HepG2 (cell line): ENCODE measurements around the gene MCEE. TPM values are rescaled to one million over a fixed set of nuclear protein-coding genes. Genes with fewer than 3 reads are reported as not detected.

Source experiments
- CENPT ChIP-seq: sonication (generic); formaldehyde crosslinking; IDR thresholded peaks from 2 replicates; pipeline ENCODE4 v1.8.0; 2022; ENCODE audit warnings: low read depth, mild to moderate bottlenecking, moderate library complexity, missing genetic modification reagents
- CTCF ChIP-seq: sonication (generic); formaldehyde crosslinking; IDR thresholded peaks from 2 replicates; pipeline ENCODE4 v1.5.0; 2020; ENCODE audit warnings: mild to moderate bottlenecking, missing genetic modification reagents, moderate library complexity
- EP300 ChIP-seq, 3 experiments: sonication (generic) in 1 of 3; formaldehyde crosslinking in 1 of 3; IDR thresholded peaks; 2 replicates each; pipeline versions ENCODE4 v1.5.1 to v1.6.1; 2011 to 2020; ENCODE audit warnings: low read depth in 2 of 3, low read length in 2 of 3, borderline replicate concordance in 1 of 3, improper control_type of control experiment in 1 of 3, mild to moderate bottlenecking in 1 of 3, missing genetic modification reagents in 1 of 3, moderate library complexity in 1 of 3
- HOXA7 ChIP-seq: sonication (generic); formaldehyde crosslinking; IDR thresholded peaks from 2 replicates; pipeline ENCODE4 v1.8.1; 2022; ENCODE audit warnings: mild to moderate bottlenecking, missing genetic modification reagents, moderate library complexity
- RBAK ChIP-seq: sonication (generic); formaldehyde crosslinking; IDR thresholded peaks from 2 replicates; pipeline ENCODE4 v1.5.1; 2020; ENCODE audit warnings: mild to moderate bottlenecking, missing genetic modification reagents
- SALL1 ChIP-seq: sonication (generic); formaldehyde crosslinking; IDR thresholded peaks from 2 replicates; pipeline ENCODE4 v1.8.0; 2022; ENCODE audit warnings: mild to moderate bottlenecking, missing genetic modification reagents
- SKI ChIP-seq: fragments of 450-650 bp; IDR thresholded peaks from one replicate; pipeline ENCODE4 v1.6.1; 2018; ENCODE audit warnings: mild to moderate bottlenecking; ENCODE audit not compliant: partially characterized antibody
- SP4 ChIP-seq: sonication (generic); formaldehyde crosslinking; IDR thresholded peaks from 2 replicates; pipeline ENCODE4 v1.8.1; 2023; ENCODE audit warnings: mild to moderate bottlenecking, missing genetic modification reagents
- SP5 ChIP-seq: IDR thresholded peaks from 2 replicates; pipeline ENCODE4 v1.6.1; 2016; ENCODE audit warnings: low read depth, borderline replicate concordance
- SRSF1 ChIP-seq: fragments of 200-400 bp; formaldehyde crosslinking; optimal IDR thresholded peaks from 2 replicates; pipeline ENCODE3; 2017; ENCODE audit warnings: mild to moderate bottlenecking, low read depth, low read length, moderate library complexity
- TAF1 ChIP-seq: sonication (generic); formaldehyde crosslinking; IDR thresholded peaks from 2 replicates; pipeline ENCODE4 v1.4.0; 2020; ENCODE audit warnings: missing genetic modification reagents
- TRIM24 ChIP-seq: sonication (generic); formaldehyde crosslinking; IDR thresholded peaks from 2 replicates; pipeline ENCODE4 v1.8.0; 2022; ENCODE audit warnings: mild to moderate bottlenecking, missing genetic modification reagents
- ZBTB3 ChIP-seq: sonication (generic); formaldehyde crosslinking; IDR thresholded peaks from 2 replicates; pipeline ENCODE4 v1.4.0; 2020; ENCODE audit warnings: low read depth, mild to moderate bottlenecking, moderate library complexity, missing genetic modification reagents, borderline replicate concordance
- ZMAT3 ChIP-seq: sonication (generic); formaldehyde crosslinking; conservative IDR thresholded peaks from 2 replicates; pipeline ENCODE4 v1.7.0; 2021; ENCODE audit warnings: missing genetic modification reagents
- ZNF142 ChIP-seq: sonication (generic); formaldehyde crosslinking; IDR thresholded peaks from 2 replicates; pipeline ENCODE4 v1.4.0; 2020; ENCODE audit warnings: missing genetic modification reagents
- ZNF260 ChIP-seq: sonication (generic); formaldehyde crosslinking; IDR thresholded peaks from 2 replicates; pipeline ENCODE4 v1.4.0; 2020; ENCODE audit warnings: missing genetic modification reagents, low read depth, mild to moderate bottlenecking, borderline replicate concordance
- ZNF780A ChIP-seq: sonication (generic); formaldehyde crosslinking; IDR thresholded peaks from 2 replicates; pipeline ENCODE4 v1.8.0; 2022; ENCODE audit warnings: mild to moderate bottlenecking, missing genetic modification reagents, moderate library complexity
- ZSCAN21 ChIP-seq: sonication (generic); formaldehyde crosslinking; IDR thresholded peaks from 2 replicates; pipeline ENCODE4 v1.8.0; 2022; ENCODE audit warnings: mild to moderate bottlenecking, missing genetic modification reagents, moderate library complexity, borderline replicate concordance
- polyA plus RNA-seq, 8 experiments: library from polyadenylated mRNA; depleted of rRNA in 3 of 8; stranded (reverse) in 7 of 8; unstranded in 1 of 8; fragments of >200 nt; fragmentation: Illumina TruSeq in 4 of 8; extraction: Trizol in 4 of 8; gene quantifications; 2 replicates each; pipeline versions ENCODE4 v1.2.1 to v1.2.3, GENCODE V29; 2011 to 2016; ENCODE audit warnings: low read depth in 4 of 8, missing spikeins in 1 of 8, mixed read lengths in 1 of 8; ENCODE audit not compliant: insufficient read depth in 1 of 8
- total RNA-seq, 5 experiments: library from RNA; depleted of rRNA; stranded (reverse); fragments of >200 nt; fragmentation: Illumina TruSeq; extraction: Trizol; gene quantifications; 2 replicates each; pipeline ENCODE4 v1.2.3, GENCODE V29; 2016; ENCODE audit warnings: low read depth in 1 of 5
- TF ChIP-seq, protein P1 (sequence below): sonication (generic); formaldehyde crosslinking; IDR thresholded peaks from 2 replicates; pipeline ENCODE4 v1.4.0; 2020; ENCODE audit warnings: missing genetic modification reagents

The MCEE gene
- total and polyA plus RNA-seq, 2 of the 13 experiments (the other 11 are each of a cell fraction or from before 2014, with no cell fraction given) = 32.0 to 66.9 TPM

GRCh38 chr2:71130152-71130904 lies at the start of gene MCEE, which contains the start of gene MPHOSPH10 (continued):
- TF ChIP-seq ZNF142 (CRISPR knock-in tag) (peak; percentile 92), CENPT (CRISPR knock-in tag) (0 out of 2 replicates have a peak, but pooled peaks have one; percentile 62), SRSF1 (peak; percentile 96), ZSCAN21 (peak; percentile 86), ZMAT3 (peak; percentile 93), EP300 (IDR thresholded peaks at IDR 0.05; ENCODE audit: low read depth in 2 of 2, low read length in 2 of 2) (peak in 1 of 2 experiments; percentile 65; a peak in 1 of 4 replicates), EP300 (CRISPR knock-in tag; IDR thresholded peaks at IDR 0.05; ENCODE audit: borderline replicate concordance) (peak; percentile 41), SALL1 (CRISPR knock-in tag) (peak; percentile 81), RBAK (CRISPR knock-in tag) (no peak; the same call in 1 of the 2 replicates), ZNF260 (no peak), SP4 (CRISPR knock-in tag) (peak; percentile 87), SP5 (CRISPR knock-in tag) (0 out of 2 replicates have a peak, but pooled peaks have one; percentile 13), ZNF780A (CRISPR knock-in tag) (no peak), SKI (peak; percentile 40), ZBTB3 (no peak; the same call in 1 of the 2 replicates), TRIM24 (CRISPR knock-in tag) (no peak), TAF1 (CRISPR knock-in tag) (peak; percentile 97), CTCF (CRISPR knock-in tag) (peak; percentile 30), HOXA7 (CRISPR knock-in tag) (0 out of 2 replicates have a peak, but pooled peaks have one; percentile 30)
- TF ChIP-seq, protein P1, sequence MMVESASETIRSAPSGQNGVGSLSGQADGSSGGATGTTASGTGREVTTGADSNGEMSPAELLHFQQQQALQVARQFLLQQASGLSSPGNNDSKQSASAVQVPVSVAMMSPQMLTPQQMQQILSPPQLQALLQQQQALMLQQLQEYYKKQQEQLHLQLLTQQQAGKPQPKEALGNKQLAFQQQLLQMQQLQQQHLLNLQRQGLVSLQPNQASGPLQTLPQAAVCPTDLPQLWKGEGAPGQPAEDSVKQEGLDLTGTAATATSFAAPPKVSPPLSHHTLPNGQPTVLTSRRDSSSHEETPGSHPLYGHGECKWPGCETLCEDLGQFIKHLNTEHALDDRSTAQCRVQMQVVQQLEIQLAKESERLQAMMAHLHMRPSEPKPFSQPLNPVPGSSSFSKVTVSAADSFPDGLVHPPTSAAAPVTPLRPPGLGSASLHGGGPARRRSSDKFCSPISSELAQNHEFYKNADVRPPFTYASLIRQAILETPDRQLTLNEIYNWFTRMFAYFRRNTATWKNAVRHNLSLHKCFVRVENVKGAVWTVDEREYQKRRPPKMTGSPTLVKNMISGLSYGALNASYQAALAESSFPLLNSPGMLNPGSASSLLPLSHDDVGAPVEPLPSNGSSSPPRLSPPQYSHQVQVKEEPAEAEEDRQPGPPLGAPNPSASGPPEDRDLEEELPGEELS (CRISPR knock-in tag) = peak; percentile 52; the same call in 1 of the 2 replicates
